ENCODE measurements around the gene AMDHD2.
A peak's percentile ranks its signal among the peaks of the same experiment; 100 is the strongest.

Gene AMDHD2

GRCh38 chr16:2476345-2476720 is 43.8 kb upstream of the AMDHD2 start:
- no peak overlapping the region for H2BK15ac ChIP-seq (ENCODE audit: low read depth, poor library complexity, severe bottlenecking)
- no peak overlapping the region for H3K18ac ChIP-seq (ENCODE audit: low read depth in 1 of 2, low read length in 2 of 2)
- H2BK12ac ChIP-seq (ENCODE audit: low read length in 2 of 2): no peak overlapping the region
- H3K4ac ChIP-seq (ENCODE audit: low read depth in 1 of 2, low read length in 2 of 2): no peak overlapping the region
- H3K9ac ChIP-seq (ENCODE audit: low read length): peak overlapping the region; percentile 71
- H3K23ac ChIP-seq (ENCODE audit: low read length in 2 of 2): no peak overlapping the region
- no peak overlapping the region for H3K4me2 ChIP-seq (ENCODE audit: low read length, poor library complexity, severe bottlenecking)
- no peak overlapping the region for H3K14ac ChIP-seq (ENCODE audit: low read length in 2 of 2)
- H3K4me1 ChIP-seq (ENCODE audit: control insufficient read depth, insufficient read depth, low read depth, low read length): peaks cover 34% of the 10 kb centered on the region
- H2BK5ac ChIP-seq (ENCODE audit: low read depth, low read length, poor library complexity, severe bottlenecking): no peak overlapping the region
- no peak overlapping the region for H2AK5ac ChIP-seq (ENCODE audit: low read length, severe bottlenecking)
- over 99% methylated on average over 9 of the region's 9 CpGs for WGBS
- peaks cover 4 to 16% of the 10 kb centered on the region in 2 experiments for H3K27me3 ChIP-seq (ENCODE audit: control insufficient read depth in 1 of 2, insufficient read depth in 1 of 2, low read length in 2 of 2)
- no peak overlapping the region for H2AFZ ChIP-seq (ENCODE audit: low read depth, low read length)
- H2BK120ac ChIP-seq (ENCODE audit: low read depth, low read length): no peak overlapping the region
- no peak overlapping the region for H3K27ac ChIP-seq (ENCODE audit: low read length, poor library complexity, severe bottlenecking)
- no peak overlapping the region for H4K91ac ChIP-seq (ENCODE audit: low read length)
- peaks cover 27% of the 10 kb centered on the region for H3K79me1 ChIP-seq (replicated peaks; ENCODE audit: low read length, poor library complexity, severe bottlenecking)
- peaks cover 0 to 10% of the 10 kb centered on the region in 2 experiments for H3K36me3 ChIP-seq (ENCODE audit: control insufficient read depth in 1 of 2, insufficient read depth in 2 of 2, low read depth in 1 of 2, low read length in 2 of 2)
- peak overlapping the region in 1 of 2 experiments; percentile 78 for H3K4me3 ChIP-seq (ENCODE audit: insufficient read depth in 1 of 2, low read depth in 1 of 2, low read length in 2 of 2)
- no peak overlapping the region for H4K8ac ChIP-seq (ENCODE audit: low read length)
- no peaks in the 10 kb centered on the region for H3K9me3 ChIP-seq (ENCODE audit: control insufficient read depth, low read length)
- DNase-seq: no peak

- Histone ChIP-seq H3K9ac (ENCODE audit: low read length) (no peak overlapping the region), H3K18ac (ENCODE audit: low read depth in 1 of 2, low read length in 2 of 2) (no peak overlapping the region), H2BK5ac (ENCODE audit: low read depth, low read length, poor library complexity, severe bottlenecking) (no peak overlapping the region), H2AFZ (ENCODE audit: low read depth, low read length) (no peak overlapping the region), H3K14ac (ENCODE audit: low read length in 2 of 2) (no peak overlapping the region), H3K4ac (ENCODE audit: low read depth in 1 of 2, low read length in 2 of 2) (no peak overlapping the region), H3K27me3 (ENCODE audit: control insufficient read depth in 1 of 2, insufficient read depth in 1 of 2, low read length in 2 of 2) (peaks cover 4 to 16% of the 10 kb centered on the region in 2 experiments), H4K8ac (ENCODE audit: low read length) (no peak overlapping the region), H3K23ac (ENCODE audit: low read length in 2 of 2) (no peak overlapping the region), H3K79me1 (replicated peaks; ENCODE audit: low read length, poor library complexity, severe bottlenecking) (peaks cover 27% of the 10 kb centered on the region), H3K4me3 (ENCODE audit: insufficient read depth in 1 of 2, low read depth in 1 of 2, low read length in 2 of 2) (no peak overlapping the region), H2BK15ac (ENCODE audit: low read depth, poor library complexity, severe bottlenecking) (no peak overlapping the region), H2BK120ac (ENCODE audit: low read depth, low read length) (no peak overlapping the region), H3K9me3 (ENCODE audit: control insufficient read depth, low read length) (no peaks in the 10 kb centered on the region), H2AK5ac (ENCODE audit: low read length, severe bottlenecking) (no peak overlapping the region), H3K36me3 (ENCODE audit: control insufficient read depth in 1 of 2, insufficient read depth in 2 of 2, low read depth in 1 of 2, low read length in 2 of 2) (peaks cover 0 to 10% of the 10 kb centered on the region in 2 experiments), H3K4me2 (ENCODE audit: low read length, poor library complexity, severe bottlenecking) (no peak overlapping the region), H4K91ac (ENCODE audit: low read length) (no peak overlapping the region), H3K27ac (ENCODE audit: low read length, poor library complexity, severe bottlenecking) (no peak overlapping the region), H3K4me1 (ENCODE audit: control insufficient read depth, insufficient read depth, low read depth, low read length) (peaks cover 30% of the 10 kb centered on the region), H2BK12ac (ENCODE audit: low read length in 2 of 2) (no peak overlapping the region)
- WGBS: 96% methylated on average over 2 of the region's 3 CpGs
- DNase-seq: no peak
Observed at GRCh38 chr16:2476741-2477140, 43.4 kb upstream of the AMDHD2 start.

GRCh38 chr16:2477327-2477726 is 42.8 kb upstream of the AMDHD2 start:
- Histone ChIP-seq H3K4me1 (ENCODE audit: control insufficient read depth, insufficient read depth, low read depth, low read length) (peaks cover 32% of the 10 kb centered on the region), H2BK15ac (ENCODE audit: low read depth, poor library complexity, severe bottlenecking) (no peak overlapping the region), H3K4me3 (ENCODE audit: insufficient read depth in 1 of 2, low read depth in 1 of 2, low read length in 2 of 2) (no peak overlapping the region), H3K4ac (ENCODE audit: low read depth in 1 of 2, low read length in 2 of 2) (no peak overlapping the region), H3K9me3 (ENCODE audit: control insufficient read depth, low read length) (no peaks in the 10 kb centered on the region), H2BK5ac (ENCODE audit: low read depth, low read length, poor library complexity, severe bottlenecking) (no peak overlapping the region), H4K8ac (ENCODE audit: low read length) (no peak overlapping the region), H3K79me1 (replicated peaks; ENCODE audit: low read length, poor library complexity, severe bottlenecking) (peaks cover 28% of the 10 kb centered on the region), H4K91ac (ENCODE audit: low read length) (no peak overlapping the region), H3K36me3 (ENCODE audit: control insufficient read depth in 1 of 2, insufficient read depth in 2 of 2, low read depth in 1 of 2, low read length in 2 of 2) (peaks cover 0 to 10% of the 10 kb centered on the region in 2 experiments), H3K9ac (ENCODE audit: low read length) (no peak overlapping the region), H3K27ac (ENCODE audit: low read length, poor library complexity, severe bottlenecking) (no peak overlapping the region), H3K18ac (ENCODE audit: low read depth in 1 of 2, low read length in 2 of 2) (no peak overlapping the region), H2AFZ (ENCODE audit: low read depth, low read length) (no peak overlapping the region), H3K4me2 (ENCODE audit: low read length, poor library complexity, severe bottlenecking) (no peak overlapping the region), H3K23ac (ENCODE audit: low read length in 2 of 2) (no peak overlapping the region), H2AK5ac (ENCODE audit: low read length, severe bottlenecking) (no peak overlapping the region), H3K14ac (ENCODE audit: low read length in 2 of 2) (no peak overlapping the region), H3K27me3 (ENCODE audit: control insufficient read depth in 1 of 2, insufficient read depth in 1 of 2, low read length in 2 of 2) (peaks cover 0 to 11% of the 10 kb centered on the region in 2 experiments), H2BK12ac (ENCODE audit: low read length in 2 of 2) (no peak overlapping the region), H2BK120ac (ENCODE audit: low read depth, low read length) (no peak overlapping the region)
- 98% methylated on average over 3 of the region's 3 CpGs for WGBS
- DNase-seq: no peak

GRCh38 chr16:2478279-2478678 is 41.9 kb upstream of the AMDHD2 start:
- Histone ChIP-seq H3K27me3 (ENCODE audit: control insufficient read depth in 1 of 2, insufficient read depth in 1 of 2, low read length in 2 of 2) (peaks cover 0 to 1% of the 10 kb centered on the region in 2 experiments), H3K36me3 (ENCODE audit: control insufficient read depth in 1 of 2, insufficient read depth in 2 of 2, low read depth in 1 of 2, low read length in 2 of 2) (peaks cover 0 to 10% of the 10 kb centered on the region in 2 experiments), H2BK5ac (ENCODE audit: low read depth, low read length, poor library complexity, severe bottlenecking) (no peak overlapping the region), H3K23ac (ENCODE audit: low read length in 2 of 2) (no peak overlapping the region), H3K27ac (ENCODE audit: low read length, poor library complexity, severe bottlenecking) (no peak overlapping the region), H3K4me3 (ENCODE audit: insufficient read depth in 1 of 2, low read depth in 1 of 2, low read length in 2 of 2) (no peak overlapping the region), H3K4me2 (ENCODE audit: low read length, poor library complexity, severe bottlenecking) (no peak overlapping the region), H3K79me1 (replicated peaks; ENCODE audit: low read length, poor library complexity, severe bottlenecking) (peaks cover 30% of the 10 kb centered on the region), H2AK5ac (ENCODE audit: low read length, severe bottlenecking) (no peak overlapping the region), H2BK15ac (ENCODE audit: low read depth, poor library complexity, severe bottlenecking) (no peak overlapping the region), H2BK12ac (ENCODE audit: low read length in 2 of 2) (no peak overlapping the region), H3K18ac (ENCODE audit: low read depth in 1 of 2, low read length in 2 of 2) (no peak overlapping the region), H2AFZ (ENCODE audit: low read depth, low read length) (no peak overlapping the region), H2BK120ac (ENCODE audit: low read depth, low read length) (no peak overlapping the region), H4K8ac (ENCODE audit: low read length) (no peak overlapping the region), H3K9me3 (ENCODE audit: control insufficient read depth, low read length) (no peaks in the 10 kb centered on the region), H3K14ac (ENCODE audit: low read length in 2 of 2) (no peak overlapping the region), H3K4ac (ENCODE audit: low read depth in 1 of 2, low read length in 2 of 2) (no peak overlapping the region), H3K9ac (ENCODE audit: low read length) (no peak overlapping the region), H3K4me1 (ENCODE audit: control insufficient read depth, insufficient read depth, low read depth, low read length) (peaks cover 24% of the 10 kb centered on the region), H4K91ac (ENCODE audit: low read length) (no peak overlapping the region)
- WGBS: 98% methylated on average over 8 of the region's 8 CpGs
- DNase-seq: no peak

All from mesenchymal stem cell (in vitro differentiated cells and primary cell).